ENCODE measurements around the gene HYAL3.

HYAL3 gene

DNA sequence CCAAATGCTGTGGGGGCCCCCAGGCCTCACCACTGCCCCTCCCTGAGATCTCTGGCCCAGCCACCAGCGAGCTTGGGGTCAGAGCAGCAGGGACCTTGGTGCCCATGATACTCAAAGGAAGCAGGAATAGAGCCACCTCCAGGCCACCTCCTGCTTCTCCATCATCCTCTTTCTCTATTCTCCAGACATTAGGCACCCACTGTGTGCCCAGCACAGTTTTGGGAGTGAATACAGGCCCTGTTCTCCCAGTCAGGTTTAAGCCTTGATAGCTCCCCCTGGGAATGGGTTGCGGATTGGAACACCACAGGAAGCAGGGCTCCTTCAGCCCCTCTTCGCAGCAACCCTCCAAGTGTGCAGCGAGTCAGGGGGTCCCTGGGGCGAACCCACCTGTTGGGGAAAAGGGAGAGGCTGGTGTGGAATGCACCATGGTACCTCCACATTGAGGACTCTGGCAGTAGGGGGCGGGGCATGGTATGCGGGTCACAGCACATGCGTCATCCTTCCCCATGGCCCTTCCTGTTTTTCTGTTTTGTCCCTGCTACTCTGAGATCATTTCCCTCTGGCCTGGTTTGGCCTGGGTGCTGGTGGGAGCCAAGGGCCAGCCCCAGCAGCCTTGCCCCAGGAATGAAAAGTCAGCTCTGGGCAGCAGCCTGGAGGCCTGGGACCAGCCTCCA is 44.5 kb downstream of the HYAL3 start:
- no peak for TF ChIP-seq CTCF (IDR thresholded peaks at IDR 0.05)

DNA sequence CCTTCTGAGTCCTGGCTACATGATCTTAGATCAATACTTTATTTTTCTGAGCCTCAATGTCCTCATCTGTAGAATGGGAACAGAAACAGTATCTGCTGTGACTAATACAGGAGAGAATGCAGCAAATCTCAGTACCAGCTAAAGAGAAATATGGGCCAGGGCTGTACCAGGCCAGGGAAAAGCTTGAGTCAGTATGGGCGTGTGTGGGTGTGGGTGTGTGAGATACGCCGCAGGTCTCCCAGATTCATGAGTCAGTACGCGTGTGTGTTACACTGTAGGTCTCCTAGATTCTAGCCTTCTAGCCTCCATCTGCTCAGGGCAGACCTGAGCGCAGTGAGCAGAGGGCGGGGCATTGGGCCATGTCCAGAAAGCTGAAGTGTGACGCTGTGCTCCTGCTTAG is 48.0 kb downstream of the HYAL3 start:
- no peak for TF ChIP-seq CTCF (IDR thresholded peaks at IDR 0.05)

DNA sequence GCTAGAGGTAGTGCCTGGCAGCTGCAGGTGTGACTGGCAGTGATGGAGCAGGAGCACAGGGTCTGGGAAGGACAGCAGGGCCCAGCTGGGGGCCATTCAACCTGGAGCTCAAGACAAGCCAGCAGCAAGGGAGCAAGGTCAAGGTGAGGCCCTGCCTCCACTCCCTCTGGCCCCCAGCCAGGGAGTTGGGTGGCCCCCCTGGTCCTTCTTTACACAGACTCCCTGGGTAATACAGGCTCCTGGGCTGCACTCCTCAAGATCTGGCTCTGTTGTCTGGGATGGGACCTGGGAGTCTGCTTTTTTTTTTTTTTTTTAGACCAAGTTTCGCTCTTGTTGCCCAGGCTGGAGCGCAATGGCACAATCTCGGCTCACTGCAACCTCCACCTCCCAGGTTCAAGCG is 48.7 kb downstream of the HYAL3 start:
- no peak for TF ChIP-seq CTCF (IDR thresholded peaks at IDR 0.05)

GRCh38 chr3:50249457-50249856 is 49.7 kb downstream of the HYAL3 start:
- no peak for TF ChIP-seq CTCF (IDR thresholded peaks at IDR 0.05)

DNA sequence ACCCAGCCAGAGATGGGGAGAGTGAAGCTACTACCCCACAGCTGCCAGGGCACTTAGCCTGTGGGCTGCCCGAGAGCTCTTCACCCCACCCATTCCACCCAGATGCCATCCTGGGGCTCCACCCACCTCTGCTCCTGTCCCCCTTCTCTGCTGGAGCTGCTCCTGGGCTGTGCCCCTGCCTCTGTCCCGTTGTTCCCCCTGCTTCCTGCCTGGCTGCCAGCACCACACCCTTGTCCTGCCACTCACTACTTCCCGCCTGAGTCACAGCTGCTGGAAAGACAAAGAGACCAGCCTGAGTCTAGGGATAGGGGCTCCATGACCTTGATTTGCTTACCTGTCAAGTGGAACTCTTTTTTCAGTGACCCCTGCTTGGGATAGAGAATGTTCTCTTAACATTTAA is 50.8 kb downstream of the HYAL3 start:
- TF ChIP-seq CTCF (IDR thresholded peaks at IDR 0.05), result no peak

DNA sequence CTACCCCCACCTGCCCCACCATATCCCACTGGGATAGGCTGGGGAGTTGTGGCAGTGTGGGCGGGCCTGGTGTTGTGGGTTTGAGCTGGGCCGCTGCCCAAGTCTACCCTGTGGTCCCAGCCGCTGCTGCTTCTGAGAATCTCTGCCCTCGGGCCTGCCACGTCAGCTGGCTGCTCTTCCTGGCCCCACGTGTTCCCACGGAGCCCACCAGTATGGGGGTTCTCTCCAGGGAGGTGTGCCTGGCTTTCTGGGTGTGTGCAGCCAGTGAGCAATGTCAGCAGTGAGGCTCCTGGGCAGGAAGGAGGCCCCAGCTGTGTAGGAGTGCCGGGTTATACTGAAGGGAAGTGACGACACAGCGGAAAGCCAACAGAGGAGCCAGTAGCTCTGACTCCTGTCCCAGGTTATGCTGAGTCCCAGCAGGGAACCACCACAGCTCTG is 52.7 kb downstream of the HYAL3 start:
- TF ChIP-seq CTCF (IDR thresholded peaks at IDR 0.05), result peak; percentile 66

- peak; percentile 98 for TF ChIP-seq CTCF (IDR thresholded peaks at IDR 0.05)
These were observed 53.2 kb downstream of the HYAL3 start for GRCh38 chr3:50245831-50246516.
